ENCODE data around the gene SDK2. TPM values are rescaled to one million over a fixed set of nuclear protein-coding genes. Genes with fewer than 3 reads are reported as not detected.

The SDK2 gene
- total and polyA plus RNA-seq, 8 donors = 0.04 to 0.31 (median 0.17) TPM

DNA sequence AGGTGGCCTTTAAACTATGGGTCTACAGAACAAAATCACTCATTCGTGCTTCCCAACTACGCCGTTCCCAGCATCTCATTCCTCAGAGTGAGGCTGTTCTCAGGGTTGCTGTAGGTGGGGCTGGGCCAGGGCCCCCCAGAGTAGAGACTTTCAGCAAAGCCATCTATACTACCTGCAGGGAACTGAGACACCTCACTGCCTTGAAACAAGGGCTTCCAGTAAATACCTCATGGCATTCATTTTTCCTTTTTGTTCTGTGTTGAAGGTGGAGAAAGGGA, 4.2 kb upstream of the SDK2 start:
- Histone ChIP-seq H3K4me3 (no peak overlapping the region), H3K27ac (no peak overlapping the region), H3K27me3 (peaks cover 0 to 10% (median 0%) of the 10 kb centered on the region in 4 donors), H3K36me3 (no peaks in the 10 kb centered on the region), H3K4me1 (peaks cover 0 to 7% (median 4%) of the 10 kb centered on the region in 3 donors), H3K9me3 (no peaks in the 10 kb centered on the region)
- no peak for ATAC-seq
- WGBS, 2 donors = 66 to 88% methylated on average over 3 of the region's 3 CpGs
- TF ChIP-seq, protein P1, sequence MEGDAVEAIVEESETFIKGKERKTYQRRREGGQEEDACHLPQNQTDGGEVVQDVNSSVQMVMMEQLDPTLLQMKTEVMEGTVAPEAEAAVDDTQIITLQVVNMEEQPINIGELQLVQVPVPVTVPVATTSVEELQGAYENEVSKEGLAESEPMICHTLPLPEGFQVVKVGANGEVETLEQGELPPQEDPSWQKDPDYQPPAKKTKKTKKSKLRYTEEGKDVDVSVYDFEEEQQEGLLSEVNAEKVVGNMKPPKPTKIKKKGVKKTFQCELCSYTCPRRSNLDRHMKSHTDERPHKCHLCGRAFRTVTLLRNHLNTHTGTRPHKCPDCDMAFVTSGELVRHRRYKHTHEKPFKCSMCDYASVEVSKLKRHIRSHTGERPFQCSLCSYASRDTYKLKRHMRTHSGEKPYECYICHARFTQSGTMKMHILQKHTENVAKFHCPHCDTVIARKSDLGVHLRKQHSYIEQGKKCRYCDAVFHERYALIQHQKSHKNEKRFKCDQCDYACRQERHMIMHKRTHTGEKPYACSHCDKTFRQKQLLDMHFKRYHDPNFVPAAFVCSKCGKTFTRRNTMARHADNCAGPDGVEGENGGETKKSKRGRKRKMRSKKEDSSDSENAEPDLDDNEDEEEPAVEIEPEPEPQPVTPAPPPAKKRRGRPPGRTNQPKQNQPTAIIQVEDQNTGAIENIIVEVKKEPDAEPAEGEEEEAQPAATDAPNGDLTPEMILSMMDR (IDR thresholded peaks at IDR 0.05) = no peak
- FAIRE-seq = no peak
- DNase-seq = no peak
- intact Hi-C loops (cut with DNase I) = no loop called here

DNA sequence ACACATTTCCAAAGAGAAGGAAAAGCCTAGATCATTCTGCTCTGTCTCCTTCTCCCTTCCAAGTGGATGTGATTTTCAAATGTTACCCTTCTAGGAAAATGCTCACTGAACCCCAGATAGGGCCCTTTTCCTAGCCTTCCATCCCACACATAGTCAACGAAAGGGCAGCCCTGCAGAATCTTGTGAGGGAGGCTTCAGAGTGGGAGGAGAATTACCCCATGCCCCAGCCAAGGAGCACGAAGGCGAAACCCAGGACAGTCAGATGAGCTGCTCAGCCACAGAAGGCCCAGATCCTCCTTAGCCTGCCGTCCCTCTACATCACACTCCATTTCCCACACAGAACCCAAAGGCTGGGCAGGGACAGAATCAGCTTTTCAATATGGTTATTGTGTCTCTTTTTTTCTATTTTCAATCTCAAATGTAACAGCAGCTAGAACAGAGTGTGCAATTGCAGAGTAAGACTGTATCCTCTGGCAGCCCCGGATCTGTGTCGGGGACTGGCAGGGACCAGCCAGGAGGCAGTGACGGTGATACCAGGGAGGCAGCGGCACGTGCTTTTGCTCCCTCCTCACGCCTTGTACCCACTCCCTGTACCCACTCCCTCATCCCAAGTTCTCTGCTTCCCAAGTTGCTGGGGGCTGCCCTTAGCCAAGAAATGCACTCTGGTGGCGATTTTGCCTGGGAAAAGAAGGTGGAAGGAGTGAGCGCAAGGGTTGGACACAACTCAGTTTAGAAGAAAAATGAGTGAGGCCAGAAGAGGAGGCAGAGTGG, 3.7 kb upstream of the SDK2 start:
- intact Hi-C loops (cut with DNase I) = no loop called here
- Histone ChIP-seq H3K9me3 (no peaks in the 10 kb centered on the region), H3K36me3 (no peaks in the 10 kb centered on the region), H3K4me1 (peaks cover 0 to 10% (median 7%) of the 10 kb centered on the region in 3 donors), H3K27me3 (peaks cover 0 to 10% (median 0%) of the 10 kb centered on the region in 4 donors), H3K27ac (no peak overlapping the region), H3K4me3 (no peak overlapping the region)
- TF ChIP-seq, protein P1 (IDR thresholded peaks at IDR 0.05) = no peak
- FAIRE-seq = no peak
- 62 to 72% methylated on average over 12 of the region's 12 CpGs for WGBS, 2 donors
- DNase-seq = no peak
- ATAC-seq = no peak

DNA sequence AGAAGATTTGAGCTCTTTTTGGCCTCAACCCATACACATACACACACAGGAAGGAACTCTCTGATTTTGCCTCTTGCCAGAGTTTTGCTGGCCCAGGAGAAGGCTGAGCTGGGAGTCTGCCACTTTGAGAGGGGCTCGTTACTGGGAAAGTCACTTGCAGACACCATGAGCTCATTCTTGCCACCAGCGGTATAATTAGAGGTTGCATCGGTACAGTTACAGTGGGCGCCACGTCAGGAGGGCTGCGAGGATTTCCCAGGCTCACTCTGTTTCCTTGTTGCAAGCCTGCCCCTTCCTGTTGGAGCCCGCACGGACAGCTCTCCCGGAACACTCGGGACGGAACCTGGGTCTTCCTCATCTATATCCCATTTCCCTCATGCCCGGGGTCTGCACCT, 3.1 kb upstream of the SDK2 start:
- no peak overlapping the region for H3K27ac ChIP-seq
- DNase-seq = no peak
- no peak overlapping the region for H3K4me3 ChIP-seq
- no peaks in the 10 kb centered on the region for H3K36me3 ChIP-seq
- no peak for ATAC-seq
- peaks cover 0 to 10% (median 7%) of the 10 kb centered on the region in 3 donors for H3K4me1 ChIP-seq
- intact Hi-C loops (cut with DNase I) = no loop called here
- WGBS, 2 donors = 52 to 60% methylated on average over 12 of the region's 12 CpGs
- TF ChIP-seq, protein P1 (IDR thresholded peaks at IDR 0.05) = no peak
- no peak for FAIRE-seq
- no peaks in the 10 kb centered on the region for H3K9me3 ChIP-seq
- H3K27me3 ChIP-seq = peaks cover 0 to 10% (median 2%) of the 10 kb centered on the region in 4 donors

DNA sequence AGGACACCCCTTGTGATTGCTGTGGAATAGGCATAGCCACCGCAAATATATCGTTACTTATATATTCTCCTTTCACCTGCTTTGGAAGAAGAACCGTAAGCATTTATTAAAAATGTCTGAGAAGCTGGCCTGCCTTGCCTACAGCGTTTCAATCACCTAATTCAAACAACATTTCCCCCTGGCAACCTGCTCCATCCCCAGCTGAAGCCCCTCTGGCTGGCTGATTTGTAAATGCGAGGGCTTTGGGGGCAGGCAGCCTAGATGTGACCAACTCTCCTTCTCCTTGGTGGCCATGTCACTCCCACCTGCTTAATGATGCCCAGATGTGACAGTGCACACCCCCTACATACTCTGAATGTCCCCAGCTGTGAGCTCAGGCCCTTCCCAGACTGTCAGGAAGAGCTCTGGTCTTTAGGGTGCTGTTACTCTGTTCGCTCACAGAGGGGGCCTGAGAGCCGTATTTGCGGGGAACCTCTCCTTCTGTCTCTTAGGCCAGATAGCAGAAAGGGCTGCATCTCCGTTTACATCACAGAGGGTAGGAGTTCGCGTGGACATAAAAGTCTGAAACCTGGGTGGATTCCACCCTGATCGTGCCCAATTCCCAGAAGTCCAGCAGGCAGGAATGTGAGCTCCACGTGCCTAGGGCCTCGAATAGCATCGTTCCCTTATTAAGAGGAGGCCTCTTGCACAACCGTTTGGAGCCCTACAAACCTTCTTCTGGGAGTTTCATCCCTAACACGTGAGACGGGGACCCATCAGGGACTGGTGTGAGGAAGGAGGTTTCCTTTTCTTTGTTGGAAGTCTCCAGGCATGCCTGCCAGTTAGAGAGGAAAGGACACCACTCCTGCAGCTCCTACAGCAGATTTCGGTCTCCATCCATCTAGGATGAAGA, 2.4 kb upstream of the SDK2 start:
- ATAC-seq = no peak
- Histone ChIP-seq H3K4me3 (no peak overlapping the region), H3K27me3 (peaks cover 0 to 10% (median 2%) of the 10 kb centered on the region in 4 donors), H3K27ac (no peak overlapping the region), H3K4me1 (peaks cover 0 to 10% (median 7%) of the 10 kb centered on the region in 3 donors), H3K36me3 (no peaks in the 10 kb centered on the region), H3K9me3 (no peaks in the 10 kb centered on the region)
- 41 to 50% methylated on average over 19 of the region's 19 CpGs for WGBS, 2 donors
- FAIRE-seq = no peak
- no peak for DNase-seq
- TF ChIP-seq, protein P1 (IDR thresholded peaks at IDR 0.05) = no peak
- intact Hi-C loops (cut with DNase I) = no loop called here
